ENCODE results near the gene PRUNE2. TPM values are rescaled to one million over a fixed set of nuclear protein-coding genes. Genes with fewer than 3 reads are reported as not detected.

The PRUNE2 gene
- total RNA-seq, 1 donor from 2014 or later, result 1.9 TPM

DNA sequence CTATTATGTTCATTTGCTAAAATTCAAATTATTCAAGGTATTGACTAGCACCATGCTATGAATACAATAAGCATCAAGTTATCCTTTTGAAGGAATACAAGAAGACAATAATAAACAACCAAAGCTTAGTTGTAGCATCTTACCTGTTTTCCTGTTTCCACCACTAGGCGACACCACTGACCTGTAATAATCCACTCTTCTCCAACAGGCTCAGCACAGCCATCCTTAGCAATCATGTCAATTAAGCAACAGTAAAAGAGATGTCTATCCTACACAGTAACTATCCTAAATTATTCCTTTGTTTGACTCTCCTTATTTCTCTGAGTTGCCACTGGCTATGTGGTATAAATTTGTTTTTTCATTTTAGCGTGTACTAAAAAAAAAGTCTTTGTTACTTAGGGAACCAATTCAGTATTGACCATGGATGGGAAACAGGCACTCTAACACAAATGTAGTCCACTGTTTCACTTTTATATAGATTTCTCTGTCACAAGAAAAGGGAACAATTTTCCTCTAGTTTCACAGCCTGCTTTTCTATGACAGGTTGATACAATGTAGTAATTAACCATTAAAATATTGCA is 95.4 kb downstream of the PRUNE2 start:
- peak; percentile 67 for ATAC-seq
- intact Hi-C loops (cut with DNase I), result loop anchor here (1.0 to 5.0 kb wide), 3 partner anchors 187 to 341 kb away; no protein-coding TSS in a partner anchor
- no peak for DNase-seq (ENCODE audit: missing footprints)

DNA sequence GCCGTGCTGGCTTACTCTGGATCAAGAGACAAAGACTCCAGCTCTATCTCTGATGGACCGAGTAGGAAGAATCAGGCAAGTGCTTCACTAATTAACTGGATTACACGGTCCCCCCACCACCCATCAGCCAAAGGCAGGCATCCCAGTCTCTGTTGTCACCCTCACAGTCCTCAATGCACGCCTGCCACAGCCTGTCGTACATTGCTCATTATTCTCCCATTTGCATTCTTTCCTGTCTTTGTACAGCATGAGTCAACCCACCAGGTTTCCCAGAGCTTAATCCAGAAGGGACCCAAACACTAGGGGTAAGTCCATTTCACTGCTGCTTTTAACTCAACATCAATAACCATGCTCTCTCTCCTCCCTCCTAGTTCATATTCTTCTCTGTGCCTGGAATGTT is 97.3 kb downstream of the PRUNE2 start:
- intact Hi-C loops (cut with DNase I), result no loop called here
- DNase-seq (ENCODE audit: missing footprints) (no peak), ATAC-seq (no peak)

DNA sequence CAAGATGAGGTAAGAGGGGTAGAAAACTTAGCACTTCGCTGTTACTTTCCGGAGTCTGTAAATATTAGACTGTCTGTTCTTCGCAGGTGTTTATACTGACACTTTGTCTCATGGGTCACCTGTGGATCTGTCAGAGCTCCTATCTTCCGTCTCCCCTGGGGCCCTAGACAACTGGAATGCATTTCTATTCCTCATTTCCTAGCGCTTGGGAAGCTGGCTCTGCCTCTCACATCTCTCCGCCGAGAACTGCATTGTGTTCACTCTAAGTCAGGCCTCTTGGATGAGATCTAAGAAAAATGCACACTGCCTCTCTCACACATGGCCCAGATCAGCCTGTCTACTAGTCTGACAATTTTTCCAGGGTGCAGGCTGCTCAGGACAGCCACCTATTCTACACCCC is 102.2 kb downstream of the PRUNE2 start:
- intact Hi-C loops (cut with DNase I), result no loop called here
- DNase-seq (ENCODE audit: missing footprints) (no peak), ATAC-seq (no peak)

DNA sequence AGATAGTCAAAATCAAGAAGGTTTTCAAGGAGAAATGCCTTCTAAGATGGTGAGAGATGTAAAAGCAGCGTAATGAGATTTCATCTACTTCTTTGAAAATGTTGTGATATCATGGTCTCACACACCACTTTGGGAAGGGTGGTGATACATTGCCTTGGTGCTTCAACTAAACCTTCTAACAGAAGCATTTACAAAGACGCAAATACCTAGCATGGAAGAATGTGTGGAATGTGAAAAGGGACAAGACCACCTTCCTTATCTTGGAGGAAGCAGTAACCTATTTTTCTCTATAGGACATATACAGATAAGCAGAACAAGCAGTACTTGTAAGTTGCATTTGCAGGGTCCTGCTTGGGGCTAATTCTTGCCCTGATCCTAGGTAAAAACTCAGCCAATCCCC is 102.8 kb downstream of the PRUNE2 start:
- no peak for ATAC-seq
- intact Hi-C loops (cut with DNase I), result no loop called here

DNA sequence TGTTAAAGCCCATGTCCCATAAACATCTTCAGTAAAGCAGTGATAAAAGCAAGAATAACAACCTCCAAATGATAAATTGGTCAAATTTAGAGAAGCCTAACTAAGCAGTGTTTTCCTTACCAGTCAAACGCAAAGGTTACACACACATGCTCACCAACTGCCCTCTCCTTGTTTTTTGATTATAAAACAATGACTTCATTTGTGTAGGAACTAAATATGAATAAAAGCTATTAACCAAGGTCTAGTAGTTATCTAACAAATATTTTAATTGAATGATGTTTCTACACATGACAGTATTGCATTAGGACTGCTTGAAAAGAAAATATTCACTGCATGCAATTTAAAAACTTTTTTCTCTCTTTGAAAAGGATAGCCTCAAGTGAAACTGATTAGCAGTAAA is 105.0 kb downstream of the PRUNE2 start:
- ATAC-seq, result no peak
- intact Hi-C loops (cut with DNase I), result no loop called here
- no peak for DNase-seq (ENCODE audit: missing footprints)

More for the DNA sequence above, 102.8 kb downstream of the PRUNE2 start:
- DNase-seq (ENCODE audit: missing footprints), result no peak

DNA sequence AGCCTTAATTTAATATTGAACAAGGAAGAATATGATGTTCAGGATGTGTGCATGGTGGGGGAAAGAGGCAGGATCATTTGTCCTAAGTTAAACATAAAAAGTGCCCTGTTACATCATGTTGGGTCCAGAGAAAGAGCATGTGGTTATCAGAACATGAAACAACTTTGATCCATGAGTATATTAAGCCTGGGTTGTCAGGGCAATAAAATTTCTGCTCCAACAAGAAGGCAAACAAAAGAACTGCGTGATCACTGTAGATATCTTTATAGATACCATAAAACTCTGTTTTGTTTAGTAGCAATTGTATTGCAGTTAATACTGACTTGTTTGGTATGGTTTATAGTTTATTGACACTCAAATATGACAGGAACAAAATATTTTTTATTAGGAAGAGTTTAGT is 106.4 kb downstream of the PRUNE2 start:
- intact Hi-C loops (cut with DNase I), result no loop called here
- DNase-seq (ENCODE audit: missing footprints), result no peak
- no peak for ATAC-seq

DNA sequence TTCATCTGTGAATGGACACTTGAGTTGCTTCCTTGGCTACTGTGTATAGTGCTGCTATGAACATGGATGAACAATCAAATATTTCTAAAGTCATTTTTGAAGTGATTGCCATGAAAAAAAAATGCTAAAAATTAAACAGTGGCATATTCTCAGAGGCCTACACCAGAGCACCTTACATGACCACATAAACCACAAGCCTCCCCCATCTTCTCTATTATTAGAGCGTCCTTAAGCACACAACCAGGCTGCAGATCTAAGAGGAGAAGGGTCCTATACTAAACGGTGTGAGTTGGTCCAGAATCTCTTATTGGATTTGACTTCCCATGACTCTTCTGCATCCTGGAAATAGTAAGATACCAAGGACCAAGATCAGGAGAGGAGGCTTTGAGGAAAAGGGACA is 107.4 kb downstream of the PRUNE2 start:
- DNase-seq (ENCODE audit: missing footprints) (no peak), ATAC-seq (no peak)
- intact Hi-C loops (cut with DNase I), result no loop called here

DNA sequence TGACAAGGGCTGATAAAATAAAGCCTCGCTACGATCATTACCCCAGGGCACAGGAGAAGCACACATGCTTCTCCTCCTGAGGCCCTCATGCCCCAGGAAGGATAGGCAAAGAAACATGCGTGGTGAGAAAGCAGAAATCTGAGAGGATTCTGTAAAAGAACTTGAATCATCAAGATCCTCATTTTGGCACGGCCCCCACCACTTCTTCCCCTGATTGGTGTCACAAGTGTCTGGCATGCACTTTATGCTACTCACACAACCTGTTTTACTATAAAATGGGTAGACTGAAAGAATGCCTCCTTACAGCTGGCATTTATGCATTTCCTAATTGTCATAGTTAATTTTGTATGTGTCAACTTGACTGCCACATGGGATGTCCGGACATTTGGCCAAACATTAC is 109.6 kb downstream of the PRUNE2 start:
- no peak for DNase-seq (ENCODE audit: missing footprints)
- ATAC-seq, result no peak
- intact Hi-C loops (cut with DNase I), result no loop called here

DNA sequence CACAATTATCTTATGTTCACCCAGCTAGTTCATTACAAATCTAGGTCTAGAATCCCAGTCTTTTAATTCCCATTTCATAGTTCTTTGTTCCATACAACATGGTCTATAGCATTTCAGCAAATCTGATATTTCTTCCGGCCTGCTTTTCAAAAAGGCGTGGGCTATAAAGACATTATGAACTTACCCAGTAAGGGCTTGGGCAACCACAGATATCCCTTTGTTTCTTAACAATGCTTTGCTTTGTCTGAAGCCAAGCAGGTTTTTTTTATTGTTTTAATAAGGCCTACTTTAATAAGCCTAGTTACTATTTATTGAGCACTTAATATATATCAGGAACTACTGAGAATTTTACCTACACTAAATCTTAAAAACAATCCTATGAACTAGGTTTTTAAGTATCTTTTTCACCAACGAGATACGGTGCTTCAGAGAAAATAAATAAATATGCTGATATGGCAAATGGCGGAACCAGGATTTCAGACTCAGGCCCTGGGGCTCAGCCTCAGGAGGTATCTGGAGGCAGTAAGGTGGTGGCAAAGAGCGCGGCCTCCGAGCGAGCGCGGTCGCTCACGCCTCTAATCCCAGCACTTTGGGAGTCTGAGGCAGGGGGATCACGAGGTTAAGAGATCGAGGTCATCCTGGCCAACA is 112.0 kb downstream of the PRUNE2 start:
- DNase-seq (ENCODE audit: missing footprints) (no peak), ATAC-seq (no peak)
- intact Hi-C loops (cut with DNase I), result no loop called here

DNA sequence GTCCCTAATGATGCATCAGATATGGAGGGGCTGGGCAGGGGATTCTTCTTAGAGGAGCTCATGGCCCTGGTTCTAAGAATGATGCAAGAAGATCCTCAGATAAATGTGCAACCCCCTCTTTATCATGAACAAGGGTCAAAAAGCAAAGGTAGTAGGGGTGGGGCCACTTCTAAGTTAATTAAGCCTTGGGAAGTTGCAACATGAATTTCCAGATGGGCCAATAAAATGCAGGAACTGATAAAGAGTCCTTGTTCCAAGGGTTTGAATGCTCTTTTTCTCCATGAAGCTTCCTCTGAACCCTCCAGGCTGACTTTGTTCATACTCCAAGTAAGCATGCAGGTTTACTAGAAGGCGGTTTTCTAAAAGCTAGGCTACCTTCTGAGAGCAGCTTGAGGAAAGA is 116.1 kb downstream of the PRUNE2 start:
- intact Hi-C loops (cut with DNase I), result no loop called here
- DNase-seq (ENCODE audit: missing footprints) (no peak), ATAC-seq (no peak)

DNA sequence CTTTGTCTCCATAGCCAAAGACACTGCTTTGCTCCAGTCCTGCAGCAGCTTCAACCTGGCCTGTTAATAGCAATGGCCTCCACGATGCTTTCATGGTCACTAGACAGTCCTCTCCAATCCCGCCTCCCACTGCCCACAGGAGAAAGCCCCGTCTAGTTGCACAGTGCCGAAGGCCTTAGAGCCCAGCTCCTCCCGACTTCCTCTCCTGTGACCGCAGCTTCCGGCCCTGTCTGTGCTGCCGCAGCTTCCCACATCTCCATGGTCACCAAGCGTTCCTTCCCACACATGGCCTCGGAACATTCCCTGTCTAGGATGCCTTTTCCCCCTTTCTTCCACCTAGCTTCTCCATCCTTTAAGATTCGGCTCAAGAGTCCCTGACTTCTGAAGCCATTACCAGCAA is 118.2 kb downstream of the PRUNE2 start:
- no peak for ATAC-seq

DNA sequence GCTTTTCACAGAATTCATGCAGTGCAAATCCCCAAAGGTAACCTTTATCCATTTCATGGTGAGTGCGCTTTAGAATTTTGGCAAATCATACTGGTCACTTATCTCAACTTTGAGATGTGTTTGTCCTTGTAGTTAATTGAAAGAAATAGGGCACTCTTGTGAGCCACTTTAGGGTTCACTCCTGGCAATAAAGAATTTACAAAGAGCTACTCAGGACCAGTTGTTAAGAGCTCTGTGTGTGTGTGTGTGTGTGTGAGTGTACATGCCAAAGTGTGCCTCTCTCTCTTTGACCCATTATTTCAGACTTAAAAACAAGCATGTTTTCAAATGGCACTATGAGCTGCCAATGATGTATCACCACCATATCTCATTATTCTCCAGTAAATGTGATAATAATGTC is 120.4 kb downstream of the PRUNE2 start:
- DNase-seq (ENCODE audit: missing footprints) (no peak), ATAC-seq (no peak)
- intact Hi-C loops (cut with DNase I), result no loop called here

More for the DNA sequence above, 118.2 kb downstream of the PRUNE2 start:
- intact Hi-C loops (cut with DNase I), result no loop called here
- DNase-seq (ENCODE audit: missing footprints), result no peak

DNA sequence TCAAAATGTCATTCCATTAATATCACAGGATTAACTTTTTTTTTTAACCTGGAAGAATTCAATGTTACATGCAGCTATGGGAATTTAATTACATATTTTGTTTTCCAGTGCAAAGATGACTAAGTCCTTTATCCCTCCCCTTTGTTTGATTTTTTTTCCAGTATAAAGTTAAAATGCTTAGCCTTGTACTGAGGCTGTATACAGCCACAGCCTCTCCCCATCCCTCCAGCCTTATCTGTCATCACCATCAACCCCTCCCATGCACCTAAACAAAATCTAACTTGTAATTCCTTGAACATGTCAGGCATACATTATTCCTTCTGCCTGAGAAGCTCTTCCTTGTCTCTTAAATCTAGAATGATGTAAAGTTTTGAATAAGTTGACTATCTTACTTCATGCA is 121.0 kb downstream of the PRUNE2 start:
- ATAC-seq (no peak), DNase-seq (ENCODE audit: missing footprints) (no peak)
- intact Hi-C loops (cut with DNase I), result no loop called here

DNA sequence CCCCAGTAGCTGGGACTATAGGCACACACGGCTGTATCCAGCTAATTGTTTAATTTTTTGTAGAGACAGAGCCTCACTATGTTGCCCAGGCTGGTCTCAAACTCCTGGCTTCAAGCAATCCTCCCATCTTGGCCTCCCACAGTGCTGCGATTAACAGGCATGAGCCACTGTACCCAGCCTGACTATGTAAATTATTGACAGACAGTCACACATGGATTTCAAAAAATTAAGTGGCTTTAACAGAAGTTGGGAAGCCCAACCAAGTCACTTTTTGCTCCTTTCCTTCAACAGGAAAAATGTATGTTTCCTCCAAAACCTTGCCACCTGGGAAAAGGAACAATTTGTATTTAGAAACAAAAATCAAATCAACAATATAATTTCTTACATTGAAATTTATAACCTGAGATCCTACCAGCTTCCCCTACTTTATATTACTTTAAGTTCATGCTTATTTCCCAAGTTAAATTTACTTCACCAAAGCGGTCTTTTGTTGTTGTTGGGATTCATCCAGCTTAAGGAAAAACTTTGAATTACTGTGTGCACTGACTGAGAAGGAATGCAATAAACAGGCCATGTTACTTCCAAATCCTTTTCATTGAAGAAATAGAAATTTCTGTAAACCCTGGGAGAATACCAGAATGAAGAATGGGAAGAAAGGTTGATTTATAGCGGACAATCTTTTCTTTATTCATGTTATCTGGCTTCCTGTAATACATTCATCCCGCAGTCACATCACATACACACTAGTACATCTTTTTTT is 133.0 kb downstream of the PRUNE2 start:
- intact Hi-C loops (cut with DNase I), result no loop called here
- ATAC-seq, result no peak

DNA sequence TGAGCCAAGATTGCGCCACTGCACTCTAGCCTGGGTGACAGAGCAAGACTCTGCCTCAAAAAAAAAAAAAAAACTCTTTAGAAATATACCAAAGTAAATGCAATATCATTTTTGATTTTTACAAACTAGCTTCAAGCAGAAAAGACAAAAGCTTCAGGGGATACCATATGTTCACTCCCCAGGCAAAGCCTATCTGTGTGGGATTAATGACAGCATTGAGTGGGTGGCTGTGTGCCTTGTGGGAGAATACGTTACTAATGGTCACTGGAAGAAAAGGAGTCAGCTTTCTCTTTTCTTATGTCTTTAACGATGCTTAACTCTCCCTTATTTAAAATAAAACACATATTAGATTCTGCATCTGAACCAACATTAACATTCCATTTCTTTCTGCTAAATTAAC is 139.8 kb downstream of the PRUNE2 start:
- ATAC-seq (no peak), DNase-seq (ENCODE audit: missing footprints) (no peak)
- intact Hi-C loops (cut with DNase I), result no loop called here

More for the DNA sequence above, 133.0 kb downstream of the PRUNE2 start:
- DNase-seq (ENCODE audit: missing footprints), result no peak

DNA sequence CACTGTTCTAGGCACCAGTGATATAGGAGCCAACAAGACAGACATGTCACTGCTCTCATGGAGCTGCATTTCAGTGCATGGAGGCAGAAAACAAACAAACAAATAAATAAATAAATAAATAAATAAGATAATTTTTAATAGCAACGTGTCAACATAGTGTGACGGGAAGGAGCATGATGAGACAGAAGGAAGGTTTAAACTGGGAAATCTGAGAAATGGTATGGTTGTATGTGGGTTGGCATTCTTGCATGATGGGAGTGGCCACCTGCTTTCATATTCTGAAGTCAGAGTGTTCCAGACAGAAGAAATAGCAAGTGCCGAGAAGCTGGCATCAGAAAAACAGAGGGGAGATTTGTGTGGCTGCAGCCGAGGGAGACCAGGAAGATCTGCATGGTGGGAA is 141.8 kb downstream of the PRUNE2 start, which contains the start of gene PCA3:
PCA3 (plus strand) TSS at position 301 of the 400 bp plus-strand sequence.
- ATAC-seq, result no peak
- intact Hi-C loops (cut with DNase I), result no loop called here

DNA sequence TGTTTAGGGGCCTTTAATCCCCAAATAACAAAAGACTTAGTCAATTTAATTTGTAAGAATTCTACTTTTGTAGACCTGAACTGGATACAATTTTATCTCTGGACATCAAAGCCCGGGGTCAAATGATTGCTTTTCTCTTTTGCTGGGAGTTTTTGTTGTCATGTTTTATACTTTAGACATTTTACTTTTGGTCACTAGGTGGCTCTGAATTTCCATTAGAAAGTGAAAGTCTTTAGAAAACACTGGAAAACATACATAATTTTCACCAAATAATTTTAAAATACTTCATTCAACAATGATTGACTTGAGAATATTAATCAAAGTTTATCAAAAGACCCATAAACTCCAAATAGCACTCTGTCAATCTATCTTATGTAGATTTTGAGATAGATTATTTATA is 144.5 kb downstream of the PRUNE2 start:
- DNase-seq (ENCODE audit: missing footprints) (no peak), ATAC-seq (no peak)
- intact Hi-C loops (cut with DNase I), result no loop called here

More for the DNA sequence above, 141.8 kb downstream of the PRUNE2 start, which contains the start of gene PCA3:
- DNase-seq (ENCODE audit: missing footprints), result no peak

DNA sequence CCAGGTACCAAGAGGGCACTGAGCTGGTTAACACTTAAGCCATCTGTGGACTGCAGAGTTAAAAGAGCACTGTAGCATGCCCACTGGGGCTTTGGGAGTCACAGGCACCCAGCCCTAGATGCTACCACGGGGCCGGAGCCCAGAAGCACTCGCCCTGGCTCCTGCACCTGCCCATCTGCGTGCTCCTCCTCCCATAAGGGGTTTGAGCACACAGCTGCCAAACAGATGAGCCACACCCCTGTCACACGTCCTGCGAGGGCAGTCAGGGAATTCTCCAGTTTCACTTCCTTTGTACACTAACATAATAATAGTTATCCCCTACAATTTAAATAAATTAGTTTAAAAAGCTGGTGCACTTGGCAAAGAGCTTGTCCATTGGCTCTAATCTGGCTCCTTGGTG is 146.2 kb downstream of the PRUNE2 start:
- intact Hi-C loops (cut with DNase I), result no loop called here
- DNase-seq (ENCODE audit: missing footprints), result no peak
- no peak for ATAC-seq

DNA sequence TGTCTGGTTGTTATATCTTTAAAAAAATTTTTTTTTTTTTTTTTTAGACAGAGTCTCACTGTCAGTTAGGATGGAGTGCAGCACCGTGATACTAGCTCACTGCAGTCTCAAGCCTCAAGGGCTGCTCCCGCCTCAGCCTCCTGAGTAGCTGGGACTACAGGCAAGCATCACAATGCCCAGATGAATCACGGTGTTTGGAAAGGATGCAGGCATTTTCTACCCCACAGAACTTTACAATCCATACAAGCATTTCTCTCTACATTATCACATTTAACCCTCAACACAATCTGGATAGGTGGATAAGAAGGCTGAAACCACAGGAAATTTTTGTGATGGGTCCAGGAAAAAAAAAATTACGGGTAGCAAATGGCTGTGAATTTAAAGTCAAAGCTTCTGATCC is 147.4 kb downstream of the PRUNE2 start:
- intact Hi-C loops (cut with DNase I), result no loop called here
- no peak for DNase-seq (ENCODE audit: missing footprints)
- no peak for ATAC-seq
